OCI-M1 (cell line): ENCODE measurements around the gene TCF12.
A peak's percentile ranks its signal among the peaks of the same experiment; 100 is the strongest.
"Not testable (repeated sequence)": the region's sequence is repeated elsewhere in the genome, so short reads cannot be mapped to it uniquely, and the experiment has no call there.

ENCODE experiments used
- DNase-seq: peaks from one replicate; lab custom pipeline; 2025; lab: John Stamatoyannopoulos, UW

The TCF12 gene

DNA sequence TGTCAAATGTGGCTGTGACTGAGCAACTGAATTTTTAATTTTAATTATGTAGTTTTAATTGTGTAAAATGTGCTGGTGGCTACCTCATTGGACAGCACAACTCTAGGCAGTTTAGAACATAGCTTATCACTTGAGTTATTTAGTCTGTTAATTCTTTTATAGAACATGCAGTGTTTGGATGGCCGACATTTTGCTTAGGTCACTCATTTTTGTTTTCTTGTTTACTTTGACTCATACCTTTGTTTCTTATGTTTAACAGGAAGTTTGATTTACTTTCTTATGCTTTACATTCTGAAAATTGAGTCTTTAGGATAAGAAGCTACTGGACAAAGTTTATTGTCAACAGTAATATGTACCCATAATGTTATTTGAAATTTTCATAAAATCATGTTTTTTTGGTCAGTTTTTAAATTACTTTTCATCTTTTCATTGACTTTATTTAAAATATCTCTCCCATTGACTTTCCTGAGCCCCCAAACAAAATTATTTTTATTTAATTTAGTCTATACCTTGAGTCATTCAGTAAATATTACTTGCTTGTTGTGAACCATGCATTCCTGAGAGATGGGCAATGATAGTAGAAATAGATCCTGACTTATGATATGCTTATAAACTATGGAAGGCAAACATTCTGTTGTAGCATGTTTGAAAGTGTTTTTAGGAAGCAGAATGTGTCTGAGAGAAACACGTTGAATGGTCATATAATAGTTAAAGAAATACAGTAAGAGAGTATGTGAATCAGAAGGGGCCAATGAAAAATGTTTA, 60.6 kb downstream of the TCF12 start:
- DNase-seq: no peak

DNA sequence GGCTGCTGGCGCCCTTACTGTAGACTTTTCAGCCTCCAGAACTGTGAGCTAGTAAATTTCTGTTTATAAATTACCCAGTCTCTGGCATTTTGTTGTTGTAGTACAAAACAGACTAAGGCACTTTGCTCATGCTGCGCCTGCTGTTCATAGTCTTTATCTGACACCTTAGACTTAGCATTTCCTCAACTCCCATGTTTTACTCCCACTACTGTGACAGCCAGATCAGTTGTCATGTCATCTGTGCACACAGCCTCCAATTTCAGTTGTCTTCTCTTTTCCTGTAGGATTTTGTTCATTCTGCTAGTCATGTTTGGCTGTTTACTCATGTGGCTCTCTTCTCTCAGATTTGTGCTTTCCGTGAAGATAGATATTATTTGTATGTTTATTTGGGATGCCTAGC, 62.0 kb downstream of the TCF12 start:
- peak; percentile 13 for DNase-seq

DNA sequence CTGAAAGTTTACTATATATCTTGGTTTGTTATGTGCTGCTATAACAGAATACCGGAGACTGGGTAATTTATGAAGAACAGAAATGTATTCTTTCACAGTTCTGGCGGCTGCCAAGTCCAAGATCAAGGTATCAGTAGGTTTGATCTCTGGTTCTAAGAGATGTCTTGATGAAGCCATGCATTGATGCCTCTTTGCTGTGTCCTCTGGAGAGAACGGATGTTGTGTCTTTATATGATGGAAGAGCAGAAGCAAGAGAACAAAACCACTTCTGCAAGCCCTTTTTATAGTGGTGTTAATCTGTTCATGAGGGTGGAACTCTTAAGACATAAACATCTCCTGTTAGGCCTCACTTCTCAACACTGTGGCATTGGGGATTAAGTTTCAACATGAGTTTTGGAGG, 62.7 kb downstream of the TCF12 start:
- DNase-seq: no peak

DNA sequence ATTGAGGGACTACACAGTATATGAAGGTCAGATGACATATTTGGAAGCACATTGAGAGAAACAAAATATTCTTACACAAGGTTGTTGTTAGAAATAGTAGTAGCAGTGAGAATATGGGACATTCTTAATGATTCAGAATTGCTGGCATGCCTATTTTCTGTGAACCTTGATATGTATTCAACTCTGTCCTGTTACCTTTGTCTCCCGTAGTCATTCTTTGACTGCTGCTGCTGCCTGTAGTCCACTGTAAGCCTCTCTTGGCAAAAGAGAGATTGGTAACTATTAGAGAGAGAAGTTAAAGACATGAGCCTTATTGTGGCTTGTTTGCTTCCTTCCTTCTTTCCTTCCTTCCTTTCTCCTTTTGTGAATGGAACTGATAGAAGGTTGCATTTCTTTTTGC, 64.5 kb downstream of the TCF12 start:
- DNase-seq: peak; percentile 37

DNA sequence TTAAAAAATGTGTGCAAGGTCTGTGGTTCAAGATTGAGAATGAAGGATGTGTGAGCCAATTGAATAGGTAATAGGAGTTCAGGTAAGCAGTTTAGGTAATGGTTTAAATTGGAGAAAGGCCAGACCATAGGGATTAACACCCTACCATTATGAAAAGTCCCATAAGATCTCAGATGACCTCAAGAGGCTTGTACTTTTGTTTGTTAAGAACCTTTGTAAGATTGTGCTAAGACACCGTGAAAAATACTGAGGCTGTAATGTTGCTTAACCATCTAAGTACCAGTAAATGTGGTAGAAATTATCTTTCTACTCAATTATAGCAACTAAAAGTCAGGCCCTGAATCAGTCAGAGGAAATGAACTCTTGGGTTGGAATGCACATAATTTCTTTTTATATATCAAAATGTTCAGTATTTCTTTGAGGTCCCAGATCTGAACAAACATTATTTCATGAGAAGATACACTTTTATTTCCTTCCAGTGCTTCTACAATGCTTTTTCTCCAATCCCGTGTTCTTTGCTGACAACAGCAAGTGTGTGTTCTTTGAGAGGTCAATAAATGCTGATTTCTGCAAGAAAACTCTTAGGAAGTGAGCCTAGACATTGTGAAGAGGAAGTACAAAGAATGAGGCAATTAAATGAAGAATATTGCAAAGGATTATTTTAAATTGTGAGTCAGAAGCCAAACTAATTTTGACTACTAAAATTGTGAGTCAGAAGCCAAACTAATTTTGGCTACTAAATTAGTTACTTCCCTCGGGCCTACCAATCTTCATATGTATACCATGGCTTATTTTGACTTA, 66.4 kb downstream of the TCF12 start:
- DNase-seq: peak; percentile 67

DNA sequence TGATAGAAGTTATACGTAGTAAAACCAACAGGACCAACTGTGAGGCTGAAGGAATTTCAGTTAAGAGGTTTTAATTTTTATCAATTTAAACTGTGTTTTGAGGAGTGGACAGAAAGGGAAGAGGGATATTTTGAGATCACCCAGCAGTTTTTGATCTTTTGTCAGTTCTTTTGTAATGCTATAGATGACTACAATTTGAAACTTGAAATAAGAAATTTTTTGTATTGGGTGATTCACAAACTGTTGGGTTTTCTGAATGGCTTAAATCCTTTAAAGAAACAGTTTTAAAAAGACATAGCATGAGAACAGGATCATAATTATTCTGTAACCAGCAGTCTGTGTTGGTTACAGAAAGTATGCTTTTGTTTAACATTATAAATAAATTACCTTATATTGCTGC, 67.4 kb downstream of the TCF12 start:
- DNase-seq: no peak

DNA sequence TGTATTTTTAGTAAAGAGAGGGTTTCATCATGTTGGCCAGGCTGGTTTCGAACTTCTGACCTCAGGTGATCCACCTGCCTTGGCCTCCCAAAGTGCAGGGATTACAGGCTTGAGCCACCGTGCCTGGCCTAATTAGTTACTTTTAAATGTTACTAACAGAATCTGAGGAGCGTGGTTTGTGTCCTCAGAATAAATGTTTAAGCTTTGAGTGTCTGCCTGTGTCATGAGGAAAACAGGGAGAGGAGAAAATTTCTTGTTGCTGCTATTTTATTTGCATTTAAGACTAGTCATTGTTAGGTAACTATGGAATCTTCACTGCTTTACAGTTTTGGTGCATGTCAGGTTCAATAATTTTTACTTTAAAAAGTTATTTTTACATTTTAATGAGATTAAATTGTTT, 68.8 kb downstream of the TCF12 start:
- DNase-seq: no peak

DNA sequence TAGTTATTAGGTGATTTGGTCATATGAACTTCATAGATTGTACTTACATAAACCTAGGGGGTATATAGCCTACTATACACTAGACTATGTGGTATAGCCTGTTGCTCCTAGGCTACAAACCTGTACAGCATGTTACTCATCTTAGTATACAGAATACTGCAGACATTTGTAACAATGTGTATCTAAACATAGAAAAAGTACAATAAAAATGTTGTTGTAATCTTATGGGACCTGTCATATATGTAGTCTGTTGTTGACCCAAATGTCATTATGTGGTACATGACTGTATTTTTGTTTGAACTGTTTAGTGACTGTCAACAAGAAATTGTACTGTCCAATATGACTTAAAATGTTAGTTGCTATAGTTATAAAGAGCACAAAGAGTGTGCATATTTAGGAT, 69.8 kb downstream of the TCF12 start:
- peak; percentile 30 for DNase-seq

DNA sequence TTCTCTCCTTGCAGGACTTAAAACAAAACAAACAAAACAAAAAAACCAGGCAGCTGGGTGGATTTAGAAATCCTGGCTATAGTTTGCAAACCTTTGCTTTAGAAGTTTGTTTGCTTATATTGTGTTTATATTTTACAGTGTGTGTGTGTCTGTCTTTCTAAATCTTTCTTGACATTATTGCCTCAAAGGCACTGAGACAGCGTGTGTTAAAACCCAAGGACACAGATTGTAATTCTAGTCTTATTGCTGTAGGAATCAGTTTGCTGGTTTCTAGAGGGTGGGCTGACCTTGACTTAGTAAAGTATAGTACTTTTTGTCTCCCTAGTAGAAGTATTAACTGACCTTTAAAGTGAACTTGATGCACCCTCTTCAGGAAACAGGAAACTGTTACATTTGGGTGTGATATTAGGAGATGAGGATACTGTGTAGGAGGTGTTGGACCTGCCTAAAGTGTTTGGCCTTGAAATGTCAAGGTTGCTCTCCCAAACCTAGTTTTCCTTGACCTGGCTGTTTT, 71.0 kb downstream of the TCF12 start:
- DNase-seq: peak; percentile 39

DNA sequence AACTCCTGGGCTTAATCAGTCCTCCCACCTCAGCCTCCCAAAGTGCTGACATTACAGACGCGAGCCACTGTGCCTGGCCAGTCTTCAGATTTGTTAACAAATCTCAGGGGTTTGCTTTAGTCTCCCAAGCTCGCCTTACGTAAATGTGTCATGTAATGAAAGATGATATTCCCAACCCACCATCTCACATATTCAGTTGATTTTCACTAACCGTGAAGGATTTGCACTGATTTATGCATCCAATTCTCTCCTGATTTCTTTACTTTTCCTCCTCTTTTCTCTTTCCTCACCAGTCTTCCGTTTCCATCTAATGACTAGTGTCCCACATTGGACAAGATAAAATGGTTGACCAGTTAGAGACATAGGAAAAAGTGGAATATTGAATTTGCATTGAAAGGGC, 72.6 kb downstream of the TCF12 start:
- DNase-seq: no peak

DNA sequence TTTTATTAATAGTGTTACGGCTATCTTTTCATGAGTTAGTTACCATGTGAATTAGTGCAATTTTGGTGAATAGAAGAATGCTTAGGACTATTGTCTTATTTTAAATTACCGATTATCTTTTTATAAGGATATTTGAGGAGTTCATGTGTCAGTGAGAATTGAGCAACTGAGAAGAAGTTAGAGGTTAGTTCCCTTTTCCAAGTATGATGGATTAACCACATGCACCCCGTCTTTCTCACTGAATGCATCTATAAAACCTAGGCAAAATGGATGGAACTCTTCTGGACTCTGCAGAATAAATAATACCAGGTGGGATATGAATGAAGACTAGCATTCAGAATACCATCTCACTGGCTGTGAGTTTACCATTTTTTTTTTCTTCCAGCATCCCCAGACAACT, 74.3 kb downstream of the TCF12 start:
- DNase-seq: no peak

DNA sequence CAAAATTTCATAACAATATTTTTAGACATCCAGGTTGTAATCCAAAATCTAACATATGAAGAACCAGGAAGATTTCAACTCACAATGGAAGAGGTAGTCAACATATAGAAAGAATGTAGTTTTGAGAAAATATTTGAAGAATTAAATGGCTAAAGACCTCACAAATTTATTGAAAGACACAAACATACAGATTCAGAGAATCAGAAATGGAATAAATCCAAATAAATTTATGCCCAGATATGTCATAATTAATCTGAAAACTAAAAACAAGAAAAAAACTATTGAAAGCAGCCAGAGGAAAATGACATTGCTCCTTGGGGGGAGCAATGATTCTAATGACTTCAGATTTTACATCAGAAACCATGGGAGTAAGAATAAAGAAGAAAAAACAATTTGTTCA, 75.8 kb downstream of the TCF12 start:
- DNase-seq: no peak

DNA sequence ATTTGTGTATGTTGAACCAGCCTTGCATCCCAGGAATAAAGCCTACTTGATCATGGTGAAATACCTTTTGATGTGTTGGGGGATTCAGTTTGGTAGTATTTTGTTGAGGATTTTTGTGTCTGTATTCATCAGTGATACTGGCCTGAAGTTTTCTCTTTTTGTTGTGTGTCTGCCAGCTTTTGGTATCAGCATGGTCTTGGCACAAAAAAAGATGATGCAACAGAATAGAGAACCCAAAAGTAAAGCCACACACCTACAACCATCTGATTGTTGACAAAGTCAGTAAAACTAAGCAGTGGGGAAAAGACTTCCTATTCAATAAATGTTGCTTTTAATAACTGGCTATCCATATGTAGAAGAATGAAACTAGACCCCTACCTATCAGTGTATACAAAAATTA, 77.6 kb downstream of the TCF12 start:
- no peak for DNase-seq

DNA sequence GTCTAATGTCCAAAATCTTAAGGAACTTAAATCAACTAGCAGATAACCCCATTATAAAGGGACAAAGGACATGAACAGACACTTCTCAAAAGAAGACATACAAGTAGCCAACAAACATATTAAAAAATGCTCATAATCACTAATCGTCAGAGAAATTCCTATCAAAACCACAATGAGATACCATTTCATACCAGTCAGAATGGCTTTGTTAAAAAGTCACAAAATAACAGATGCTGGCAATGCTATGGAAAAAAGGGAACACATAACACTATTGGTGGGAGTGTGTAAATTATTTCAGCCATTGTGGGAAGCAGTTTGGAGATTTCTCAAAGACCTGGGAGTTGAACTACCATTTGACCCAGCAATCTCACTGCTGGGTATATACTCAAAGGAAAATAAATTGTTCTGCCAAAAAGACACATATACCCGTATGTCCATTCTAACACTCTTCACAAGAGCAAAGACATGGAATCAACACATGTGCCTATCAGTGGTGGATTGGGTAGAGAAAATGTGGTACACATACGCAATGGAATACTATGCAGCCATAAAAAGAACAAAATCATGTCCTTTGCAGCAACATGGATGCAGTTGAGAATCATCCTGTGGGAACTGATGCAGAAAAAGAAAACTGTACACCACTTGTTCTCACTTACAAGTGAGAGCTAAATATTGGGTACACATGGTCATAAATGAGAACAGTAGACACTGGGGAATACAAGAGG, 78.5 kb downstream of the TCF12 start:
- DNase-seq: no peak

DNA sequence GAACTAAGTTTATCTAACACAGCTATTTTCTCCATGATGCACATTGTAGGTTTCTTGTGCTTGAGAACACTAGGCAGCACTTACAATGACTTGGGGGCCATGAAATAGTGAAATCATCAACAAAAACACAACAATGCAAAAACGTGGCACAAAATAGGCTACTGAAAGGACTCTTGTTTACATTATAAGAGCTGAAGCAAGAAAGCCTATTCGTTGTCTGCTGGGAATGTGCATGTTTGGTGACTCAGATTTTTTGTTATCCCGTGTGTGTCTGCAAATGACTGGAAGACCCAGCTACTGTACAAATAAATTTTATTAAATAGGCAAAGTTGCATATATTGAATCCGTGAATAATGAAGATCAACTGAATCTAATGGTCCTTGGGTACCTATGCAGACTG, 85.0 kb downstream of the TCF12 start:
- no peak for DNase-seq

DNA sequence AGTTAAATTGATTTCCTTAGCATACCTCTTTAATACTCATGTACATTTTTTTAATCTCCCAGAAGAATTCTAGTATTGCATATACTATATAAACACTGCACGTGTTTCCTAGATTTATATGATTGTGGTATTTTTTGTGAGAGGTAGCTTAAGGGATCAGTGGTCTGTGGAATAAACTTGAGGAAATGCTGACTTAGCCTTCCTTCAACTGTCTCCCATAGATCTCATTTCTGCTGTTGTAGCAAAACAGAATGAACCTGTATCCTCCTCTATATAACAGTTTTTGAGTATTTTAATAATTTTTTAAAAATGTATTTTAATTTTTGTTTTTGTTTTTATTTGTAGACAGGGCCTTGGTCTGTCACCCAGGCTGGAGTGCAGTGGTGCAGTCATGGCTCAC, 86.8 kb downstream of the TCF12 start:
- DNase-seq: no peak

DNA sequence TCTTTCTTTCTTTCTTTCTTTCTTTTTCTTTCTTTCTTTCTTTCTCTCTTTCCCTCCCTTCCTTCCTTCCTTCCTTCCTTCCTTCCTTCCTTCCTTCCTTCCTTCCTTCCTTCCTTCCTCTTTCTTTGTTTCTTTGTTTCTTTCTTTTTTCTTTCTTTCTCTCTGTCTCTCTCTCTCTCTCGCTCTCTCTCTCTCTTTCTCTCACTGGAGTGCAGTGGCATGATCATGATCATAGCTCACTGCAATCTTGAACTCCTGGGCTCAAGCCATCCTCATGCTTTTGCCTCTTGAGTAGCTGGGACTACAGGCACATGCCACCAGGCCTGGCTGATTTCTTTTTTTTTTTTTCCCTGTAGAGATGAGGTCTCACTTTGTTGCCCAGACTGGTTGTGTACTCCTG, 89.4 kb downstream of the TCF12 start:
- DNase-seq: not testable (repeated sequence)

DNA sequence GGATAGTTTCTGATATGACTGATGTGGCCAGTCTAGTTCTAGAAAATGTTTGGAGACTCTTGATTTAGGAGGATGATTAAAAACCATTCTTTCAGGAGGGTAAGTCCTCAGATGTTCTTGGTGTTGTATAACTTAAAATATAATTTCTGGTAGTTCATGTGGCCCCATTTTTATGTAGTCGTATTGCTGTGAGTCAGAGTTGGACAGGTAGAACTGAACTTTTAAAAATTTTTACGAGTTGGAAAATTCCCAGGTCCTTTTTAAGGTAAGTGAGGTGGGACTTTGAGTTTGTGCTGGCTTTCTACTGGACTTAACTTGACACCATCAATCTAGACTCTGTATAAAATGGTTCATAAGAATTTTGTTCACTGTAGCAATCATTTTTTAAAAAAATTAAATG, 92.3 kb downstream of the TCF12 start:
- no peak for DNase-seq

DNA sequence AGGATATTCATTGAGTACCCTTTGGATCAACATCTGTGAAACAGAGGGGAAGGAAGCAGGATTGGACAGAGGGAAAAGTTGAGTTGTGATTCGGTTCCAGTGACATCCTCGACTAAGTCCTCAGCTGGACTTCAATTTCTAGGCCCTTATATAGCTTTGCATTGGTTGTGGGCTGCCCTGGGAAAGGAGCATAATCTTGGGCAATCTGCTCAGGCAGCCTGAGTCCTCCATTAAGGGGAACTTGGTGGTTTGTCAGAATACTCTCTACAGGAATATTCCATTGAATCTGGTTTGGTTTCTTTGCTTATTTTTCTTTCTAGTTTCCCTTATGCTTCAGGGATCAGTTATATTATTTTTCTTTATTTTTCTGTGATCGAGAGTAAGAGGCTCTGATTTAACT, 94.1 kb downstream of the TCF12 start:
- peak; percentile 26 for DNase-seq

DNA sequence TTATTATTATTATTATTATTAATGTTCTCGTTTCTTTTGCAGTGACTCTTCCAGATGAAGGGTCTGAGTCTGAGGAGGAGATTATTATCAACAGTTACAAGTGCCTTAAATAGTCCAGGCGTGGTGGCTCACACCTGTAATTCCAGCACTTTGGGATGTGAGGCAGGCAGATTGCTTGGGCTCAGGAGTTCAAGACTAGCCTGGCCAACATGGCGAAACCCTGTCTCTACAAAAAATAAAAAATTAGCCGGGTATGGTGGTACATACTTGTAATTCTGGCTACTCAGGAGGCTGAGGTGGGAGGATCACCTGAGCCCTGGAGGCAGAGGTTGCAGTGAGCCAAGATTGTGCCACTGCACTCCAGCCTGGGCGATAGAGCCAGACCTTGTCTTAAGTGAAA, 96.5 kb downstream of the TCF12 start:
- DNase-seq: not testable (repeated sequence)

DNA sequence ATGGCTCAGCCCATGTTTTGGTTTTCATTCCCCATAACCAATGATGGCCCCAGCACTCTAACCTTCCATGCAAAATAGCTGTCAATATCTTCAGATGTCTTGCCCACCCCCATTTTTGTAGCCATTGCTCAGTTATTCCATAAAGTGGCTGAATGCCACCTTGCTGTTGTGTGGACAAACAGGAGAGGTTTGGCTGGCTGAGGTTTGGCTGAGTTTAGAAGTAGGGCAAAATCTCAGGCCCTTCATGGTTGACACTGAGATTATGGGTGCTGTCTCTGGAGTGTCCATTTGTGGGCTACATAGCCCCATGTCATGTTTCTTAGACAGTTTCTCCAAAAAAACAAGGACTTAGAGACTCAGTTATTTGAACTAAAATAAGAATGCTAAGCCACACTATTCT, 96.9 kb downstream of the TCF12 start:
- DNase-seq: no peak

DNA sequence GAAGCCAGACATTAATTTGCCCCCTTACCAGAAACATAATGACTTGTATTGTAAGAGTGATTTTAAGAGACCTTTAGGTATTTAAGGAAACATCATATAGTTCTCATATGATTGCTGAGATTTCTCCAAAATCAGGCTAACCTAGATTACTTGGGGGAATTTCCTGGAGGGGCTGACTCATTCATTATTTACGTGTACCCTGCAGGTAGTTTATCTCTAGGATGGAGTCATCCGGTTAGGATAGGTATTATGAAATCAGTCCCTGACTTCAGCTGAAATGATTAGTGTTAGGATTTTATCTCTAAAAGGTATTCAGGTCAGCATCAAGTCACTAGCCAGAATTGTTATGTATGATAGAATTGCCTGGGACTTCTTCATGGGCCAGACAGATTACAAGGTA, 97.5 kb downstream of the TCF12 start:
- no peak for DNase-seq

DNA sequence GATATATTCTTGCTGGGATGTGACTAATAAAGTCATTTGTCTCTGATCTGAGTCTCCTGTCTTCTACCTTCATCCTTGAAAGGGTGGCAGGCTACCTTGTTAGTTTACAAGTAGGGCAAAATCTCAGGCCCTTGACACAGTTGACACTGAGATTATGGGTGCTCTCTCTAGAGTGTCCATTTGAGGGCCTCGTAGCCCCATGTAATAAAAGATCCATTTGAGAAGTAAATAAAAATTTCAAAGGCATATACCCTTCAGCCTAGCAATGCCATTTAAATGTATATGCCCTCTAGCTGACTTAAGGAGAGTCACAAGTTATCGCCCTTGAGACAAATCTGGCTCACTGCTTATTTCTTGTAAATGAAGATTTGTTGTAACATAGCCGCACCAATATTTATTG, 98.6 kb downstream of the TCF12 start:
- peak; percentile 45 for DNase-seq
